Right cardiac atrium (tissue), 5 donors: ENCODE data around the gene FHL2. TPM values are rescaled to one million over a fixed set of nuclear protein-coding genes. Genes with fewer than 3 reads are reported as not detected.
A peak's percentile ranks its signal among the peaks of the same experiment; 100 is the strongest.

Source experiments
- ATAC-seq, 2 donors: fragments of 200-7000 bp; cut with Tn5 transposase; one replicate each; pipeline versions ENCODE4 v1.8.0 to v1.9.1; 2020; ENCODE audit warnings: moderate library complexity in 2 of 2, mild to moderate bottlenecking in 1 of 2
- DNase-seq, 3 donors: peaks; one replicate each; pipeline ENCODE4 v3.0.0-alpha.2; 2020
- H3K27ac ChIP-seq: one replicate; pipeline ENCODE4 v1.5.1; 2013; ENCODE audit warnings: mild to moderate bottlenecking, low read length, control low read depth, moderate library complexity
- H3K27me3 ChIP-seq: one replicate; pipeline ENCODE4 v1.6.1; 2013; ENCODE audit not compliant: control insufficient read depth, insufficient read depth
- H3K4me1 ChIP-seq: one replicate; pipeline ENCODE4 v1.6.1; 2013; ENCODE audit warnings: low read length; ENCODE audit not compliant: control insufficient read depth, insufficient read depth
- H3K4me3 ChIP-seq: one replicate; pipeline ENCODE4 v1.5.1; 2013; ENCODE audit warnings: low read length, control low read depth
- H3K9me3 ChIP-seq: one replicate; pipeline ENCODE4 v1.6.1; 2013; ENCODE audit warnings: low read length; ENCODE audit not compliant: control insufficient read depth
- WGBS: extraction: QIAGEN DNeasy Blood & Tissue Kit; methylation state at CpG from one replicate; pipeline ENCODE4 v1.1.7; 2013; 5-methylcytosine and 5-hydroxymethylcytosine counted together
- intact Hi-C, 4 donors: fragments of 100-400 bp; cut with DNase I; formaldehyde crosslinking; loops; one replicate each; pipeline versions ENCODE4 v1.11.0 to v1.14.0; 2022 to 2023
- polyA plus RNA-seq: library from polyadenylated mRNA; stranded (reverse); fragments of 200-250 nt; gene quantifications from one replicate; pipeline ENCODE4 v1.2.3, GENCODE V29; 2013
- total RNA-seq, 4 donors: library from RNA; stranded (reverse); fragmentation: NEBNext Ultra II Directional; extraction: Animal tissue kit (Norgen Biotek cat#: 25700); gene quantifications; one replicate each; pipeline ENCODE4 v1.2.1, GENCODE V29; 2021
- donor health status: healthy with polysubstance abuse.
- donor health status: DM: no; HTN: yes; CAD: no.
- donor health status: DM: no; HTN: no; CAD: no.
- donor health status: DM: no; HTN: yes; CAD: no; lungs with severe emphysema.
- donor health status: DM: yes; HTN: yes; CAD: no.

FHL2 gene
- total and polyA plus RNA-seq, 5 donors = 410 to 631 (median 457) TPM

GRCh38 chr2:105378276-105378840, 20.5 kb downstream of the FHL2 start:
- no peak for DNase-seq
- Histone ChIP-seq H3K9me3 (no peaks in the 10 kb centered on the region), H3K4me1 (peaks cover 5% of the 10 kb centered on the region), H3K27me3 (no peaks in the 10 kb centered on the region), H3K27ac (peak overlapping the region; percentile 25), H3K4me3 (no peak overlapping the region)
- ATAC-seq = no peak
- 83% methylated on average over 12 of the region's 12 CpGs for WGBS
- intact Hi-C loops = no loop called here

GRCh38 chr2:105377871-105378270, 21.0 kb downstream of the FHL2 start:
- H3K4me1 ChIP-seq = peaks cover 7% of the 10 kb centered on the region
- H3K9me3 ChIP-seq = no peaks in the 10 kb centered on the region
- H3K27me3 ChIP-seq = no peaks in the 10 kb centered on the region
- intact Hi-C loops = no loop called here
- ATAC-seq (no peak), DNase-seq (no peak)
- peak overlapping the region; percentile 62 for H3K27ac ChIP-seq
- 65% methylated on average over 3 of the region's 3 CpGs for WGBS
- H3K4me3 ChIP-seq = no peak overlapping the region

GRCh38 chr2:105376789-105377240, 22.0 kb downstream of the FHL2 start:
- 71% methylated on average over 5 of the region's 5 CpGs for WGBS
- no peak overlapping the region for H3K27ac ChIP-seq
- intact Hi-C loops = no loop called here

GRCh38 chr2:105376010-105376409, 22.8 kb downstream of the FHL2 start:
- no peaks in the 10 kb centered on the region for H3K27me3 ChIP-seq
- no peak overlapping the region for H3K4me3 ChIP-seq
- WGBS = 75% methylated on average over 11 of the region's 11 CpGs
- no peak for ATAC-seq
- H3K4me1 ChIP-seq = peaks cover 4% of the 10 kb centered on the region
- DNase-seq = no peak
- intact Hi-C loops = no loop called here
- no peaks in the 10 kb centered on the region for H3K9me3 ChIP-seq
- peak overlapping the region; percentile 7 for H3K27ac ChIP-seq

More at GRCh38 chr2:105376789-105377240, 22.0 kb downstream of the FHL2 start:
- Histone ChIP-seq H3K27me3 (no peaks in the 10 kb centered on the region), H3K4me1 (peaks cover 7% of the 10 kb centered on the region), H3K9me3 (no peaks in the 10 kb centered on the region), H3K4me3 (no peak overlapping the region)
- no peak for ATAC-seq
- DNase-seq = no peak

GRCh38 chr2:105375001-105375561, 23.8 kb downstream of the FHL2 start:
- H3K9me3 ChIP-seq = no peaks in the 10 kb centered on the region
- intact Hi-C loops = no loop called here
- H3K4me1 ChIP-seq = peaks cover 2% of the 10 kb centered on the region
- peak; percentile 53 to 69 for ATAC-seq
- DNase-seq = peak in 1 of 3 donors; percentile 78
- no peak overlapping the region for H3K4me3 ChIP-seq
- WGBS = 42% methylated on average over 15 of the region's 15 CpGs
- H3K27ac ChIP-seq = peak overlapping the region; percentile 55
- H3K27me3 ChIP-seq = no peaks in the 10 kb centered on the region

- DNase-seq (peak in 1 of 3 donors; percentile 49), ATAC-seq (peak; percentile 7 to 14)
- Histone ChIP-seq H3K9me3 (no peaks in the 10 kb centered on the region), H3K4me3 (no peak overlapping the region), H3K4me1 (peaks cover 2% of the 10 kb centered on the region), H3K27ac (peak overlapping the region; percentile 73), H3K27me3 (no peaks in the 10 kb centered on the region)
- 73% methylated on average over 9 of the region's 9 CpGs for WGBS
- intact Hi-C loops = loop anchor here in 2 of 4 donors (5.0 kb wide), 2 partner anchors 143 to 148 kb away; no protein-coding TSS in a partner anchor
These were observed 24.9 kb downstream of the FHL2 start for GRCh38 chr2:105373895-105374401.

- ATAC-seq (peak; percentile 46 to 73), DNase-seq (peak; percentile 75 to 92 (median 85))
- H3K27ac ChIP-seq = peak overlapping the region; percentile 73
- WGBS = 37% methylated on average over 9 of the region's 9 CpGs
- intact Hi-C loops = loop anchor here in 2 of 4 donors (5.0 kb wide), 2 partner anchors 144 to 149 kb away; no protein-coding TSS in a partner anchor
- peaks cover 2% of the 10 kb centered on the region for H3K4me1 ChIP-seq
- no peak overlapping the region for H3K4me3 ChIP-seq
- no peaks in the 10 kb centered on the region for H3K27me3 ChIP-seq
- H3K9me3 ChIP-seq = no peaks in the 10 kb centered on the region
These were observed 25.5 kb downstream of the FHL2 start for GRCh38 chr2:105373344-105373781.

- no peak for DNase-seq
These were observed 27.0 kb downstream of the FHL2 start for GRCh38 chr2:105371810-105372209.

GRCh38 chr2:105371156-105371555, 27.7 kb downstream of the FHL2 start:
- H3K27me3 ChIP-seq = no peaks in the 10 kb centered on the region
- intact Hi-C loops = loop anchor here in 3 of 4 donors (2.0 to 5.0 kb wide), 3 partner anchors 146 to 151 kb away; no protein-coding TSS in a partner anchor
- 81% methylated on average over 10 of the region's 10 CpGs for WGBS

More at GRCh38 chr2:105371810-105372209, 27.0 kb downstream of the FHL2 start:
- 64% methylated on average over 4 of the region's 4 CpGs for WGBS
- no peak overlapping the region for H3K4me3 ChIP-seq
- intact Hi-C loops = loop anchor here in 3 of 4 donors (2.0 to 5.0 kb wide), 3 partner anchors 145 to 150 kb away; no protein-coding TSS in a partner anchor
- ATAC-seq = no peak
- H3K4me1 ChIP-seq = peaks cover 2% of the 10 kb centered on the region
- no peaks in the 10 kb centered on the region for H3K9me3 ChIP-seq
- H3K27me3 ChIP-seq = no peaks in the 10 kb centered on the region
- peak overlapping the region; percentile 33 for H3K27ac ChIP-seq

GRCh38 chr2:105369777-105370690, 28.8 kb downstream of the FHL2 start:
- DNase-seq (peak; percentile 85 to 93 (median 92)), ATAC-seq (peak; percentile 72 to 79)
- Histone ChIP-seq H3K27ac (no peak overlapping the region), H3K4me1 (peaks cover 2% of the 10 kb centered on the region), H3K27me3 (no peaks in the 10 kb centered on the region), H3K9me3 (no peaks in the 10 kb centered on the region), H3K4me3 (no peak overlapping the region)
- intact Hi-C loops = loop anchor here (2.0 to 5.0 kb wide), 3 partner anchors 147 to 152 kb away; no protein-coding TSS in a partner anchor
- 39% methylated on average over 30 of the region's 30 CpGs for WGBS

More at GRCh38 chr2:105371156-105371555, 27.7 kb downstream of the FHL2 start:
- DNase-seq (no peak), ATAC-seq (no peak)
- Histone ChIP-seq H3K4me3 (no peak overlapping the region), H3K4me1 (peaks cover 2% of the 10 kb centered on the region), H3K9me3 (no peaks in the 10 kb centered on the region), H3K27ac (no peak overlapping the region)
